GM18861 (cell line): ENCODE data around the gene MGAT4C.

Experiments used
- ATAC-seq: cut with Tn5 transposase; IDR thresholded peaks from one replicate; pipeline ENCODE4 v1.9.1; 2021; ENCODE audit not compliant: unreplicated experiment

The MGAT4C gene

GRCh38 chr12:85983601-85984000, 272.6 kb downstream of the MGAT4C start:
- no peak for ATAC-seq

- ATAC-seq: no peak
Measured at GRCh38 chr12:85979641-85980040, 276.6 kb downstream of the MGAT4C start.

GRCh38 chr12:85975716-85976115, 280.5 kb downstream of the MGAT4C start:
- no peak for ATAC-seq

GRCh38 chr12:85971800-85972199, 284.4 kb downstream of the MGAT4C start:
- no peak for ATAC-seq

- ATAC-seq: no peak
Measured at GRCh38 chr12:85968606-85969005, 287.6 kb downstream of the MGAT4C start.

GRCh38 chr12:85963326-85963725, 292.9 kb downstream of the MGAT4C start:
- ATAC-seq: no peak

GRCh38 chr12:85956081-85956480, 300.1 kb downstream of the MGAT4C start:
- no peak for ATAC-seq

- no peak for ATAC-seq
Measured at GRCh38 chr12:85955127-85955526, 301.1 kb downstream of the MGAT4C start.

GRCh38 chr12:85951823-85952222, 304.4 kb downstream of the MGAT4C start:
- no peak for ATAC-seq

- no peak for ATAC-seq
Measured at GRCh38 chr12:85949253-85949652, 306.9 kb downstream of the MGAT4C start.

GRCh38 chr12:85948340-85948739, 307.9 kb downstream of the MGAT4C start:
- no peak for ATAC-seq

GRCh38 chr12:85947286-85947685, 308.9 kb downstream of the MGAT4C start:
- ATAC-seq: no peak

- no peak for ATAC-seq
Measured at GRCh38 chr12:85946375-85946774, 309.8 kb downstream of the MGAT4C start.

GRCh38 chr12:85927166-85927565, 329.0 kb downstream of the MGAT4C start:
- ATAC-seq: no peak

GRCh38 chr12:85923767-85924331, 332.3 kb downstream of the MGAT4C start:
- ATAC-seq: peak; percentile 47

GRCh38 chr12:85920324-85920947, 335.8 kb downstream of the MGAT4C start:
- ATAC-seq: peak; percentile 77
